ENCODE measurements around the gene COX7B2. TPM values are rescaled to one million over a fixed set of nuclear protein-coding genes. Genes with fewer than 3 reads are reported as not detected.

COX7B2 gene
- total and polyA plus RNA-seq, 9 of the 15 experiments (the other 6 are each of a cell fraction or from before 2014, with no cell fraction given): 0.33 to 3.5 (median 0.67) TPM; not detected in 3

GRCh38 chr4:46930891-46931290, 21.8 kb upstream of the COX7B2 start:
- Histone ChIP-seq H3K9ac (ENCODE audit: insufficient read depth in 1 of 2, low read depth in 2 of 2, low read length in 2 of 2) (no peak overlapping the region), H3K4me1 (replicated peaks in 1 of 2; ENCODE audit: control insufficient read depth in 2 of 2, insufficient read depth in 2 of 2, low read length in 2 of 2) (no peaks in the 10 kb centered on the region), H3K9me3 (replicated peaks; ENCODE audit: control insufficient read depth, insufficient read depth, low read depth, low read length) (no peaks in the 10 kb centered on the region), H3K27ac (ENCODE audit: extremely low read depth, low read depth, low read length) (no peak overlapping the region), H3K79me2 (ENCODE audit: control insufficient read depth, insufficient read depth, low read length) (no peaks in the 10 kb centered on the region), H3K4me3 (no peak overlapping the region), H3K9me1 (ENCODE audit: control insufficient read depth, insufficient read depth, low read length) (no peaks in the 10 kb centered on the region), H3K27me3 (ENCODE audit: control insufficient read depth in 2 of 2, insufficient read depth in 2 of 2, low read length in 2 of 2) (no peaks in the 10 kb centered on the region), H3K4me2 (ENCODE audit: insufficient read depth, low read length) (no peak overlapping the region), H4K20me1 (replicated peaks; ENCODE audit: control insufficient read depth, insufficient read depth, low read length) (no peaks in the 10 kb centered on the region), H2AFZ (ENCODE audit: low read depth, low read length) (no peak overlapping the region), H3K36me3 (ENCODE audit: control insufficient read depth, insufficient read depth, low read length) (no peaks in the 10 kb centered on the region)
- intact Hi-C loops (cut with micrococcal nuclease): no loop called here
- in situ Hi-C loops (cut with MboI): no loop called here
- DNase-seq (ENCODE audit: extremely low read depth in 1 of 4, low spot score in 3 of 4) (no peak), FAIRE-seq (no peak), ATAC-seq (no peak)
- CTCF ChIA-PET (ENCODE audit: low intra/inter-chr PET ratio): no interaction called here
- no TSS peak for BruUV-seq (replicated peaks)
- POLR2A ChIA-PET: no interaction called here
- 3% methylated on average over 3 of the region's 3 CpGs for WGBS (ENCODE audit: insufficient coverage, low coverage, missing lambda C conversion rate)
- TF ChIP-seq ZBTB8A (IDR thresholded peaks at IDR 0.05; ENCODE audit: partially characterized antibody) (no peak), GTF2F1 (IDR thresholded peaks at IDR 0.05; ENCODE audit: low read depth, low read length) (no peak), NCOA4 (IDR thresholded peaks at IDR 0.05; ENCODE audit: partially characterized antibody) (no peak), ZNF140 (CRISPR knock-in tag; IDR thresholded peaks at IDR 0.05) (no peak), HCFC1 (IDR thresholded peaks at IDR 0.05; ENCODE audit: low read depth, low read length) (no peak), HMGN3 (IDR thresholded peaks at IDR 0.05; ENCODE audit: borderline replicate concordance, extremely low read depth, insufficient read length, low read depth, low read length) (no peak), PREB (CRISPR knock-in tag; IDR thresholded peaks at IDR 0.05) (no peak), ZKSCAN3 (CRISPR knock-in tag; IDR thresholded peaks at IDR 0.05) (no peak), CCNT2 (IDR thresholded peaks at IDR 0.05; ENCODE audit: borderline replicate concordance, extremely low read depth, insufficient read length, low read depth, low read length) (no peak), NRF1 (conservative IDR thresholded peaks at IDR 0.05 in 1 of 2, IDR thresholded peaks at IDR 0.05 in 1 of 2) (no peak), STAT6 (CRISPR knock-in tag; IDR thresholded peaks at IDR 0.05) (no peak), MEF2D (tag; conservative IDR thresholded peaks at IDR 0.05; ENCODE audit: low read depth) (no peak), TFAP4 (CRISPR knock-in tag; IDR thresholded peaks at IDR 0.05; ENCODE audit: borderline replicate concordance) (no peak)
